ENCODE measurements around the gene DBH. TPM values are rescaled to one million over a fixed set of nuclear protein-coding genes. Genes with fewer than 3 reads are reported as not detected.

The DBH gene
- total RNA-seq, 2 donors from 2014 or later = not detected

- Histone ChIP-seq H3K4me1 (no peaks in the 10 kb centered on the region), H3K27me3 (peaks cover 5 to 7% of the 10 kb centered on the region in 2 donors), H3K27ac (no peak within 1 kb of the TSS), H3K36me3 (no peaks in the 10 kb centered on the region), H3K9me3 (no peaks in the 10 kb centered on the region), H3K4me3 (peak within 1 kb of the TSS in 1 of 2 donors; percentile 15)
- TF ChIP-seq CTCF (IDR thresholded peaks at IDR 0.05) = no peak
- DNase-seq (ENCODE audit: low spot score) = no peak
These were observed 26.7 kb upstream of the DBH start, which contains the start of gene FAM163B for GRCh38 chr9:133609311-133610098. Gene FAM163B (minus strand): TSS chr9:133609389. CDS start chr9:133580223, 29,166 bp downstream.

DNA sequence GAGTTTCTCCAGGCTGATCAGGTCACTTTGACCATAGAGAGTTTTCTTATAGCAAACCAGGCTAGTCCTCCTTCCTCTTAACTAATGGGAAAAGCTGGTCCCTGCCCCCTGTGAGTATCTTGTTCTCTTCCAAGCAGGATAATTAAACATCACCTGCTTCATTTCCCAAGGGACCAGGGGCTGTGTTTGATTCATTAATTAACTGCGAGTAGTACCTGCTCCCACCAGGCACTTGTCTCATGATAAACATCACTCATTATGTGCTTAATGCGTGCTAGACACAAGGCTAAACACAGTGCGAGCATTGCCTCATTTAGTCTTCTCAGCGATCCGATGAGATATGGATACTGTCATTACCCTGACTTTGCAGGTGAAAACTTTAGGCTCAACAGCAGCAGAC lies 25.3 kb upstream of the DBH start:
- Histone ChIP-seq H3K9me3 (no peaks in the 10 kb centered on the region), H3K27ac (no peak overlapping the region), H3K36me3 (no peaks in the 10 kb centered on the region), H3K4me1 (no peaks in the 10 kb centered on the region), H3K4me3 (no peak overlapping the region), H3K27me3 (peaks cover 5 to 7% of the 10 kb centered on the region in 2 donors)
- no peak for TF ChIP-seq CTCF (IDR thresholded peaks at IDR 0.05)
- DNase-seq (ENCODE audit: low spot score) = no peak

GRCh38 chr9:133612051-133612450 lies 24.1 kb upstream of the DBH start:
- Histone ChIP-seq H3K27ac (no peak overlapping the region), H3K27me3 (peaks cover 5 to 7% of the 10 kb centered on the region in 2 donors), H3K9me3 (no peaks in the 10 kb centered on the region), H3K4me3 (no peak overlapping the region), H3K36me3 (no peaks in the 10 kb centered on the region), H3K4me1 (no peaks in the 10 kb centered on the region)
- TF ChIP-seq CTCF (IDR thresholded peaks at IDR 0.05) = no peak
- no peak for DNase-seq (ENCODE audit: low spot score)

- H3K4me3 ChIP-seq = no peak overlapping the region
- no peaks in the 10 kb centered on the region for H3K9me3 ChIP-seq
- DNase-seq (ENCODE audit: low spot score) = no peak
- no peak for TF ChIP-seq CTCF (IDR thresholded peaks at IDR 0.05)
- H3K36me3 ChIP-seq = no peaks in the 10 kb centered on the region
- no peak overlapping the region for H3K27ac ChIP-seq
- H3K27me3 ChIP-seq = peaks cover 5 to 7% of the 10 kb centered on the region in 2 donors
- no peaks in the 10 kb centered on the region for H3K4me1 ChIP-seq
These were observed 23.3 kb upstream of the DBH start for GRCh38 chr9:133612816-133613215.

GRCh38 chr9:133613432-133613831 lies 22.7 kb upstream of the DBH start:
- Histone ChIP-seq H3K4me1 (no peaks in the 10 kb centered on the region), H3K27ac (no peak overlapping the region), H3K4me3 (no peak overlapping the region), H3K36me3 (no peaks in the 10 kb centered on the region), H3K9me3 (no peaks in the 10 kb centered on the region), H3K27me3 (peaks cover 4 to 6% of the 10 kb centered on the region in 2 donors)
- no peak for TF ChIP-seq CTCF (IDR thresholded peaks at IDR 0.05)
- no peak for DNase-seq (ENCODE audit: low spot score)
